ENCODE results near the gene CAP2.

The CAP2 gene

GRCh38 chr6:17485946-17486345, 92.6 kb downstream of the CAP2 start:
- no peaks in the 10 kb centered on the region for H3K36me3 ChIP-seq (ENCODE audit: control insufficient read depth, insufficient read depth, low read length)
- TF ChIP-seq CTCF (IDR thresholded peaks at IDR 0.05; ENCODE audit: insufficient read depth, low read length, poor library complexity, severe bottlenecking), result no peak
- no peak for DNase-seq (ENCODE audit: extremely low read depth, insufficient read length)
- H3K27me3 ChIP-seq (replicated peaks; ENCODE audit: control insufficient read depth, insufficient read depth, low read length), result peaks cover 1% of the 10 kb centered on the region
- no peak overlapping the region for H3K4me3 ChIP-seq (replicated peaks; ENCODE audit: low read depth, low read length)

- TF ChIP-seq CTCF (IDR thresholded peaks at IDR 0.05; ENCODE audit: insufficient read depth, low read length, poor library complexity, severe bottlenecking), result no peak
- no peak for DNase-seq (ENCODE audit: extremely low read depth, insufficient read length)
- H3K4me3 ChIP-seq (replicated peaks; ENCODE audit: low read depth, low read length), result no peak overlapping the region
- no peaks in the 10 kb centered on the region for H3K36me3 ChIP-seq (ENCODE audit: control insufficient read depth, insufficient read depth, low read length)
- peaks cover 1% of the 10 kb centered on the region for H3K27me3 ChIP-seq (replicated peaks; ENCODE audit: control insufficient read depth, insufficient read depth, low read length)
Observed at GRCh38 chr6:17486680-17487079, 93.3 kb downstream of the CAP2 start.

GRCh38 chr6:17490724-17491123, 97.3 kb downstream of the CAP2 start:
- Histone ChIP-seq H3K27me3 (replicated peaks; ENCODE audit: control insufficient read depth, insufficient read depth, low read length) (peaks cover 1% of the 10 kb centered on the region), H3K36me3 (ENCODE audit: control insufficient read depth, insufficient read depth, low read length) (no peaks in the 10 kb centered on the region), H3K4me3 (replicated peaks; ENCODE audit: low read depth, low read length) (no peak overlapping the region)
- TF ChIP-seq CTCF (IDR thresholded peaks at IDR 0.05; ENCODE audit: insufficient read depth, low read length, poor library complexity, severe bottlenecking), result no peak
- no peak for DNase-seq (ENCODE audit: extremely low read depth, insufficient read length)

- H3K36me3 ChIP-seq (ENCODE audit: control insufficient read depth, insufficient read depth, low read length), result no peaks in the 10 kb centered on the region
- no peak for DNase-seq (ENCODE audit: extremely low read depth, insufficient read length)
- H3K4me3 ChIP-seq (replicated peaks; ENCODE audit: low read depth, low read length), result no peak overlapping the region
- TF ChIP-seq CTCF (IDR thresholded peaks at IDR 0.05; ENCODE audit: insufficient read depth, low read length, poor library complexity, severe bottlenecking), result no peak
- H3K27me3 ChIP-seq (replicated peaks; ENCODE audit: control insufficient read depth, insufficient read depth, low read length), result peaks cover 1% of the 10 kb centered on the region; the same call in 1 of the 2 replicates
Observed at GRCh38 chr6:17491416-17492142, 98.2 kb downstream of the CAP2 start.

GRCh38 chr6:17492350-17492749, 99.0 kb downstream of the CAP2 start:
- Histone ChIP-seq H3K36me3 (ENCODE audit: control insufficient read depth, insufficient read depth, low read length) (no peaks in the 10 kb centered on the region), H3K27me3 (replicated peaks; ENCODE audit: control insufficient read depth, insufficient read depth, low read length) (no peaks in the 10 kb centered on the region), H3K4me3 (replicated peaks; ENCODE audit: low read depth, low read length) (no peak overlapping the region)
- DNase-seq (ENCODE audit: extremely low read depth, insufficient read length), result no peak
- no peak for TF ChIP-seq CTCF (IDR thresholded peaks at IDR 0.05; ENCODE audit: insufficient read depth, low read length, poor library complexity, severe bottlenecking)

- no peaks in the 10 kb centered on the region for H3K27me3 ChIP-seq (replicated peaks; ENCODE audit: control insufficient read depth, insufficient read depth, low read length)
- DNase-seq (ENCODE audit: extremely low read depth, insufficient read length), result no peak
- no peaks in the 10 kb centered on the region for H3K36me3 ChIP-seq (ENCODE audit: control insufficient read depth, insufficient read depth, low read length)
- H3K4me3 ChIP-seq (replicated peaks; ENCODE audit: low read depth, low read length), result no peak overlapping the region
- no peak for TF ChIP-seq CTCF (IDR thresholded peaks at IDR 0.05; ENCODE audit: insufficient read depth, low read length, poor library complexity, severe bottlenecking)
Observed at GRCh38 chr6:17493286-17493685, 99.9 kb downstream of the CAP2 start.
